GM12891 (cell line): ENCODE measurements around the gene ANTKMT.

Experiments used
- PAX5 ChIP-seq: IDR thresholded peaks from 2 replicates; pipeline ENCODE4 v1.6.1; 2011; ENCODE audit warnings: low read length, moderate library complexity, mild to moderate bottlenecking; ENCODE audit not compliant: insufficient read depth, severe bottlenecking
- POLR2A ChIP-seq: IDR thresholded peaks from 2 replicates; pipeline ENCODE4 v1.6.1; 2011; ENCODE audit warnings: low read depth, low read length, control low read depth
- POLR2AphosphoS5 ChIP-seq: IDR thresholded peaks from 2 replicates; pipeline ENCODE4 v1.6.1; 2011; ENCODE audit warnings: low read depth, low read length, control low read depth
- POU2F2 ChIP-seq: IDR thresholded peaks from 2 replicates; pipeline ENCODE4 v1.6.1; 2011; ENCODE audit warnings: low read depth, mild to moderate bottlenecking, control low read depth, low read length, moderate library complexity
- TAF1 ChIP-seq: IDR thresholded peaks from 2 replicates; pipeline ENCODE4 v1.6.1; 2011; ENCODE audit warnings: low read depth, low read length, control low read depth

GRCh38 chr16:728890-729744 lies 8.2 kb downstream of the ANTKMT start:
- TF ChIP-seq POLR2A (no peak), POU2F2 (no peak), TAF1 (no peak), PAX5 (no peak), POLR2AphosphoS5 (no peak)
